HG03066 (cell line): Measurements from ENCODE around the gene KIRREL2.
"Not testable (repeated sequence)": the region's sequence is repeated elsewhere in the genome, so short reads cannot be mapped to it uniquely, and the experiment has no call there.

Source experiments
- ATAC-seq: cut with Tn5 transposase; IDR thresholded peaks from one replicate; pipeline ENCODE4 v1.9.1; 2021; ENCODE audit warnings: low read depth; ENCODE audit not compliant: unreplicated experiment

Gene KIRREL2

GRCh38 chr19:35868823-35869326 is 12.2 kb downstream of the KIRREL2 start:
- ATAC-seq: no peak

- ATAC-seq: no peak
These were observed 12.8 kb downstream of the KIRREL2 start for GRCh38 chr19:35869327-35870123.

GRCh38 chr19:35870124-35870736 is 13.5 kb downstream of the KIRREL2 start:
- ATAC-seq: not testable (repeated sequence)

GRCh38 chr19:35870798-35871197 is 14.1 kb downstream of the KIRREL2 start:
- ATAC-seq: no peak

GRCh38 chr19:35871611-35872010 is 14.9 kb downstream of the KIRREL2 start:
- ATAC-seq: no peak

- ATAC-seq: no peak
These were observed 15.5 kb downstream of the KIRREL2 start for GRCh38 chr19:35872180-35872579.

GRCh38 chr19:35874392-35874930 is 17.8 kb downstream of the KIRREL2 start:
- ATAC-seq: no peak

- ATAC-seq: no peak
These were observed 22.4 kb downstream of the KIRREL2 start for GRCh38 chr19:35879068-35879467.

- ATAC-seq: no peak
These were observed 23.1 kb downstream of the KIRREL2 start for GRCh38 chr19:35879770-35880317.

- no peak for ATAC-seq
These were observed 25.6 kb downstream of the KIRREL2 start for GRCh38 chr19:35882114-35882832.

- no peak for ATAC-seq
These were observed 27.2 kb downstream of the KIRREL2 start for GRCh38 chr19:35883882-35884281.

- no peak for ATAC-seq
These were observed 28.6 kb downstream of the KIRREL2 start for GRCh38 chr19:35885225-35885738.

GRCh38 chr19:35885904-35886303 is 29.2 kb downstream of the KIRREL2 start:
- ATAC-seq: no peak

GRCh38 chr19:35887197-35887596 is 30.5 kb downstream of the KIRREL2 start:
- no peak for ATAC-seq

- no peak for ATAC-seq
These were observed 31.7 kb downstream of the KIRREL2 start for GRCh38 chr19:35888398-35888797.

GRCh38 chr19:35889370-35890112 is 32.8 kb downstream of the KIRREL2 start:
- no peak for ATAC-seq

- ATAC-seq: no peak
These were observed 33.5 kb downstream of the KIRREL2 start for GRCh38 chr19:35890113-35890650.

GRCh38 chr19:35891819-35892218 is 35.1 kb downstream of the KIRREL2 start:
- ATAC-seq: not testable (repeated sequence)

GRCh38 chr19:35894342-35894741 is 37.6 kb downstream of the KIRREL2 start:
- no peak for ATAC-seq
